GM19395 (cell line): ENCODE results near the gene HYAL1.

Experiments used
- ATAC-seq: cut with Tn5 transposase; IDR thresholded peaks from one replicate; pipeline ENCODE4 v1.9.1; 2021; ENCODE audit warnings: mild to moderate bottlenecking, moderate library complexity; ENCODE audit not compliant: unreplicated experiment

Gene HYAL1, protein sequence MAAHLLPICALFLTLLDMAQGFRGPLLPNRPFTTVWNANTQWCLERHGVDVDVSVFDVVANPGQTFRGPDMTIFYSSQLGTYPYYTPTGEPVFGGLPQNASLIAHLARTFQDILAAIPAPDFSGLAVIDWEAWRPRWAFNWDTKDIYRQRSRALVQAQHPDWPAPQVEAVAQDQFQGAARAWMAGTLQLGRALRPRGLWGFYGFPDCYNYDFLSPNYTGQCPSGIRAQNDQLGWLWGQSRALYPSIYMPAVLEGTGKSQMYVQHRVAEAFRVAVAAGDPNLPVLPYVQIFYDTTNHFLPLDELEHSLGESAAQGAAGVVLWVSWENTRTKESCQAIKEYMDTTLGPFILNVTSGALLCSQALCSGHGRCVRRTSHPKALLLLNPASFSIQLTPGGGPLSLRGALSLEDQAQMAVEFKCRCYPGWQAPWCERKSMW

DNA sequence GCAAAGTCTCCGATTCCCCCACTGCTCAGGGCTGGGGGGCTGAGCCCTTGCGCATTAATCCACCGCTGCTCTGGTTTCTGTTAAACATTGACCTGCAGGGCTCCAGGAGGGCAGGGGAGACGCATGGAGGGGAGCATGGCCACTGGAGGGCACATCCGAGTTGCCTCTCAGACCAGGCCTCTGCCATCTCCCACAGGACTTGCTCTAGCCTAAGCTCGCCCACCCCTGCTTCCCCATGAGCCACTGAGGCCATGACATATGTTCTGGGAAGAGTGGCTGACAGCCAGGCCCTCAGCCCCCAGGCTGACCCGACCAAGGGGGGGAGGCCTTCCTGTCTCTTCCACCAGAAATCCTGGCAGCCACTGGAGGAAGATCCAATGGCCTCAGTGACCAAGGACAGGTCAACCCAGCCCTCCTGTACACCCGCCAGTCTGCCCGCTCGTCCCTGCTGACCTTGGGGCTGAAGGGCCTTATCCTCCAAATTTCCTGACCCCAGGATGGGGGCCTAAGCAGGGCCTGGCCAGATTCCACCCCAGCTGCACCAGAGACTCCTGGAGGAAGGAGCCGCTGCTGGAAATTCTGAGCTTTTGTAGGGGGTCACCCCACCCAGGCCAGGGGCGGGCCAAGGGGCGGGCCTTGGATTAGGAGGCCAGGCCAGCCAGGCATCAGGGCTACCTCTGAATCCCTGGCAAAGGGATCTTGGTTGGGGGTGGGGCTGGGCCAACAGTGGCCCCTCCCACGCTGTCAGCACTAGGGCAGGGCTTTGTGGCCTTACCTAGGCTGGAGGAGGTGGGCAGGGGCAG lies at the start of gene HYAL1:
Gene HYAL1 (minus strand): TSS at position 562 of the 803 bp plus-strand sequence. CDS start 618 bp downstream, outside the sequence.
- ATAC-seq, result no peak

DNA sequence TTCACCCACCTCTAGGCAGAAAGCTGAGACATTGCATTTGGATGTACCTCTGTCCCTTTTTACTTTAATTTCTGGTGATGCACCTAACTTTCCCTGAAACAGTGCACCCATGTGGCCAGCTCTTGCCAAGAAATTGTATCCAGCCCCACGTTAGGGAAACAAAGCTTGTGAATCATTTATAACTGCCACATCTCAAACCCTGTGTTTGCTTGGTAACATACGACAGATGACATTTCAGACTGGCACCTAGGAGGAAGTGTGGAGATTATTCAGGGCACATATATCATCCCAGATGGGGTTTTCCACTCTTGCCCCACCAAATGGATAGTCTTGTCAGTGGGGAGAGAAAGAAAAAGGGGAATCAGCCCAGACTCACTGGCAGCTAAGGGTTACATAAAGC lies 49.4 kb upstream of the HYAL1 start:
- no peak for ATAC-seq

DNA sequence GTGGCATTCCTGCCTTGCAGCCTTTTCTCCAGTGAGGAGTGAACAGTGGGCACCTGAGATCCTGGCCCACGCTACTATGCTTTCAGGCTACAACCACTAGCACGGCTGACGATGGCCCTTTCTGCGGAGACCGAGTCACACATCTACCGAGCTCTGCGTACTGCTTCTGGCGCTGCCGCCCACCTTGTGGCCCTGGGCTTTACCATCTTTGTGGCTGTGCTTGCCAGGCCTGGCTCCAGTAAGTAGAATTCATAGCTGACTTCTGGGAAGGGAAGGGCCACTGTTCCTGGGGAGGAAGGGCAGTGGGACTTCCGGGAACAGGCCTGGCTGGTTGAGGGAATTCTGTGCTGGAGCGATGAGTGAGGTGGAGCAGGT lies 47.9 kb upstream of the HYAL1 start:
- ATAC-seq, result no peak

DNA sequence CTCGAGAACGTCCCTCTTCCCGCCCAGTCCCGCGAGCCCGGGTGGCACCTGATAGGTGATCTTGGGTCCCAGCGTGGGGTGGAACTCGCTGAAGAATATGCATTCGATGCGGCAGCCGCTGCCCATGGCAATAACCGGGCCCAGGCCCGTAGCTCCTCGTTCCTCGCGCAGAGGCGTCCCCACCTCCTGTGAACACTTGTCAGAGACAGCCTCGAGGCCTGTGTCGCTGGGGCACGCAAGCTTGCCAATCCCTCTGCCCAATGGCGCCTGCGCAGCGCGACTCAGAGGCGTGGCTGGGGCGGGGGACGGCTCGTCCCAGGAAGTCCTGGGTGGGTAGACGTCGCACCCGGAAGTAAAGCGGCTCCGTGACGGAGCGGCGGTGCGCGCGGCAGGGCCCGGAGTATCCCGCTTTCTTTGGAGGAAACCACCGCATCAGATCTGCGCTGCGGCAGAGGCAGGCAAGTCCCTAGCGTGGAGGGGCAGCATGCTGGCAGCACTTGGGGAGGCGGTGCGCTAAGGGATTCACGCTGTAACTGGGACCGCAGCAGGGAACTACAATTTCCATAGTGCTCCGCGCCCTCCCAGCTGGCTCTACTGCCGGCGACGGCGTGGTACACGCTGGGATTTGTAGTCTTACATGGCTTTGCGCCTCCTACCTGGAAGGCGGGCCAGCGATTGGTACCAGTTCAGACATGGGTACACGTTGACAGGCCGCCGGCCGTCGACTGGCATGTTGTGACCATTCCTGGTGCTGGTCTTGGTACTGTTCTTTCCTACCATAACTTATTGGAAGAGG lies 47.4 kb upstream of the HYAL1 start, which contains the start of the genes CYB561D2 and NPRL2:
Gene CYB561D2 (plus strand): TSS at position 336 of the 796 bp plus-strand sequence. CDS start 572 bp downstream, outside the sequence.
Gene NPRL2 (minus strand): TSS at position 249 of the 796 bp plus-strand sequence. CDS start 123 bp downstream, at position 126.
- peak; percentile 86 for ATAC-seq

DNA sequence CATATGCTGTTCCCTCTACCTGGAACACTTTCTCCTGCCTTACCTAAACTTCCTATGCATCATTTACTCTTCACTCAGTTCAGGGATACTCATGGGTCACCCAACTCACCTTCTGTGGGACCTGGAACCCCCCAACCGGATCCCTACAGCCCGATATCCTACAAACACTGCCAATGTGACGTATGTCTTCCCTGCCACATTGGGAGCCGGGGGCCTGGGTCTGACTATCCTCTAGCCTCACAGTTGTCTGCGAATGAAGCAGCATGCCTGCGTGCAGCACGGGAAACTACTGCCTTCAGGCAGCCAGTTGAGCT lies 46.8 kb upstream of the HYAL1 start:
- no peak for ATAC-seq

DNA sequence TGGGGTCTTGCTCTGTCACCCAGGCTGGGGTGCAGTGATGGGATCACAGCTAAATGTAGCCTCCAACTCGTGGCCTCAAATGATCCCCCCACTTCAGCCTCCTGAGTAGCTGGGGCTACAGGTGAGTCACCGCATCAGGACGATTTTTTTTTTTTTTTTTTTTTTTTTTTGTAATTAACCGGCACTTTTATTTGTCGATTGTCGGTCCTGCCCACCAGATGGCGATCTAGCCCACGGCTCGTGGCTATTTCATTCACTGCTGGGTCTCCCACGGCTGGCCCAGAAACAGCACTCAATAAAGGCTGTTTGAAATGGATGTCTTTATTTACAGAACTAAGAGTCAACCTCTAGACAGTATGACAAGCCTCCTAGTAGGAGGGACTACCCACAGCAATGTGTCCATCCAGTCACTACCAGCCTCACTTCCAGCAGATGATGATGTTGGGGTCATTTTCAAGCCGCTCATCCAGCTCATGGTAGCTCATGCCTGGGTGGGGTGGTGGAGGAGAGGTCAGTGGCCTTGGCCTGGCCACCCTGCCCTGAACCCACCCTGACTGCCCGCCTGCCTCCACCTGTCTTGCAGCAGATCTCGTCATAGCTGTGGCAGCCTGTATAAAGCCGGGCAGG lies 43.9 kb upstream of the HYAL1 start:
- no peak for ATAC-seq

DNA sequence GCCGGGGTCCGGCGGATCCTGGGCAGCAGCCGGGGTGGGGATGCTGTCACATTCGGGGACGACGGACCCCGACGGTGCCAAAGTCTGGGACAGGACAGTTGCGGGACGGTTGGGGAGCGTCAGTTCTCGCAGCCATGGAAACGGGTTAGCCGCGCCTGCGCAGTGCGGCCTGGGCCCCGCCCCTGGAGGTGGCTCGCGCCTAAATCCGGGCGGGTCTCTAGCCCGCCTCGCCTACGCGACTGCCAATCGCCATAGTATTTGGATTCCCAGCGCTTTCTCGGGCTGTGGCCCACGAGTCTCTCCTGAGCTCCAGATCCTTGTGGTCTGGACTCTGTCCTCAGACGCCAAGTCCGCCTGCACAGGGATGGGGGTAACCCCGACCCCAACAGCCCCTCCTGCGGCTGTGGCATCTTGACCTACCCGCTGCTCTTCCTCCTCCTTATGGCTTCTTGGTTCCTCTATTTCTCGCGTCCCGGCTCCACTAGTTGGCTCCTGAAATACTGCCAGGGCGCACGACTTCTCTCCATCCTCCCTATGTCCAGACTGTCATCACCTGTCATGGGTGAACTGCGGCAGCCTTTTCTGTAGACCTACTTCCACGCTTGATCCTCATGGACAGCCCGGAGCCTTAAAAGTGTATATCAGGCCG lies 42.3 kb upstream of the HYAL1 start, which contains the start of gene ZMYND10:
Gene ZMYND10 (minus strand): TSS at position 147 of the 649 bp plus-strand sequence. CDS start 153 bp downstream, outside the sequence.
- no peak for ATAC-seq

DNA sequence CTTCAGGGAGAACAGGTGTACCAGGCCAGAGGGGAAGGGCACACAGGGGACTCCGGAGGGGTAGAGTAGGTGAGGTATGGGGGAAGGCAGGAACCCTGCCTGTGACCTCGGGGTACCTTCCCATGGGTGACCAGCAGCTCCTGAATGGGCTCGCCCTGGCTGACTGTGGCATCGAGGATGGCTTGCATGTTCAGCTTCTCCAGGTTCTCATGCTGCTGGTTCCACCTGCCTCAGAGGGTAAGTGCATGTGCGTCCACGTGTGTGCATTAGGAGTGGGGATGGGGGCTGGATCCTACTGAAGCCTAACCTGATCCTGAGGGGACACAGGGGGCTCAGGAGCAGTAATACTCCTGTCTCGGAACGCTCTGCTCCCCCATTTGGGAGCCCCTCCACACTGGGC lies 41.6 kb upstream of the HYAL1 start:
- no peak for ATAC-seq

DNA sequence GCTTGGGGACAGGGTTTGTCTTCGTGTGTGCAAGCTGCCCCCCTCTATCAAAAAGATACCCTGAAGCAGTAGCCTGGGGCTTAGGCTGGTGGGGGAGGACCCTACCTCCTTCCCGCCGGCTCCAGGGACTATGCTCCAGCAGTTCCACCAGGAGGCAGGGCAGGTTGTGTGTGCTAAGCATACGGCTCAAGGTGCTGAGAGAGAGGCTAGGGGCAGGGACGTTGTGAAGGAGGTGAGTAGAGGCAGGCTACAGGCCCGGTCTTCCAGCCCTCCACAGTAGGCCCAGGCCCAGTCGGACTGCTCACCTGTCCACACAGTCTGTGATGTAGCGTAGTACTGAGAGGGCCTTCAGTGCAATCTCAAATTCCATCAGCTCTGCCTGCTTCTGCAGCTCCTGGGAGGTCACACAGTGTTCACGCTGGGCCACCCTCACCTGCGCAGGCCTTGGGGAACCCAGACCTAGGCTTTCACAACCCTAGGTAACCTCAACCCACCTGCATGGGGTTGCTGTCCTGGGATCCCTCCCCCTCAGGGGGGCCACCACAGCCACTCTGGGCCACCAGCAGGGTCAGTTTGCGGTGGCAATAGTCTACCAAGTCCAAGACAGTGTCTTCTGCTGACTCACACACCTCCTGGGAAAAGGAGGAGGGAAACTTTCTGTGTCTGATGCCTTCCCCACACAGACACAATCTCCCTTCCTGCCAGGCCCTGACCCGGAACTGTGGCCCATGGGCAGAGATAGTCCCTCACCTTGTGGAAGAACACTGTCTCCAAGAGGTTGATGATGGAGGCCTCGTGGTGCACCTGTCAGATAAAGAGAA lies 39.6 kb upstream of the HYAL1 start:
- ATAC-seq, result no peak

DNA sequence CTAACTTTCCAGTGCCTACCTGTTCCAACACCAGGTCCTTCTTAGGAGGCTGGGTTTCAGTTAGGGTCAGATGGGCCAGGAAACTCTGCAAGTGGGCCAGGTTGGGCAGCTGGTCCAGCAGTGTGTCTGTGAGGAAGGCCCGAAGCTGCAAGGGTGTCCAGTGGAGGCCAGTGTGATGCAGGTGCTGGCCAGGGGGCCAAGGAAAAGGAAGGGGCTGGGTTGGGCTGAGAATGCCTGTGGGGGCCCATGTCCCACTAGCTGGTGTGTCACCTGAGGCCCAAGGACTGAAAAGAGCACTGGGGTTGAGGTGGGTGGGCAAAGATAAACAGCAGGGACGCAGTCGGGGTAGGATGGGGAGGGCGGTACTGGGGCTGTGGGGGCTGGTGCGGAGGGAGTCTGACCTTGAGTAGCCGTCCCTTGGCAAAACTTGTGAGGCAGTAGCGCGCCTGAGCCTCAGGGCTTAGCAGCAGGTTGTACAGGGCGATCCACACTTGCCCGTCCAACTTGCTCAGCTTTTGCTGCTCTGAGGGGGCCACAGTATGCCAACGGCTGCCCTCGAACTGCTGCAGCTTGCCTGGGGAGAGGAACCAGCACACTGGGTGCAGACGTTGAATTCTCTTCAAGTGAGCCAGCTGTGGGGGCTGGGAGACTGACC lies 38.7 kb upstream of the HYAL1 start:
- ATAC-seq, result no peak

DNA sequence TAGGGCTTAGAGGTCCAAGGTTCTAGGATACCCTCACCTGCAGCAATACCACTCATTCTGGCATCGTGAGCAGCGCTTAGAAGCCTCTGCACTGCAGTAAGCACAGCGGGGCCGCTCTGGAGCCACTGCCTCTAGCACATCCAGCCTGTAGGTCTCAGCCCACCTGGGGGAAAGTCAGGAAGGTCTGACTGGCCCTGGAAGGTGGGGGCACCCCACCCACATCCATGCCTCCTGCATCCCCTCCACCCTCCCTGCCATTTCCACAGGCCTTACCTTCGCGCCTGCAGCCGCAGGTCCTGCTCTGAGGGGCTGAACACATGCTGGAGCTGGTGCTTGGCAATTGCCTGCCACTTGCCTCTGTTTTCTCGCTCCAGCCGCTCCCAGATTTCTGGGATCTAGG lies 38.2 kb upstream of the HYAL1 start:
- ATAC-seq, result no peak

DNA sequence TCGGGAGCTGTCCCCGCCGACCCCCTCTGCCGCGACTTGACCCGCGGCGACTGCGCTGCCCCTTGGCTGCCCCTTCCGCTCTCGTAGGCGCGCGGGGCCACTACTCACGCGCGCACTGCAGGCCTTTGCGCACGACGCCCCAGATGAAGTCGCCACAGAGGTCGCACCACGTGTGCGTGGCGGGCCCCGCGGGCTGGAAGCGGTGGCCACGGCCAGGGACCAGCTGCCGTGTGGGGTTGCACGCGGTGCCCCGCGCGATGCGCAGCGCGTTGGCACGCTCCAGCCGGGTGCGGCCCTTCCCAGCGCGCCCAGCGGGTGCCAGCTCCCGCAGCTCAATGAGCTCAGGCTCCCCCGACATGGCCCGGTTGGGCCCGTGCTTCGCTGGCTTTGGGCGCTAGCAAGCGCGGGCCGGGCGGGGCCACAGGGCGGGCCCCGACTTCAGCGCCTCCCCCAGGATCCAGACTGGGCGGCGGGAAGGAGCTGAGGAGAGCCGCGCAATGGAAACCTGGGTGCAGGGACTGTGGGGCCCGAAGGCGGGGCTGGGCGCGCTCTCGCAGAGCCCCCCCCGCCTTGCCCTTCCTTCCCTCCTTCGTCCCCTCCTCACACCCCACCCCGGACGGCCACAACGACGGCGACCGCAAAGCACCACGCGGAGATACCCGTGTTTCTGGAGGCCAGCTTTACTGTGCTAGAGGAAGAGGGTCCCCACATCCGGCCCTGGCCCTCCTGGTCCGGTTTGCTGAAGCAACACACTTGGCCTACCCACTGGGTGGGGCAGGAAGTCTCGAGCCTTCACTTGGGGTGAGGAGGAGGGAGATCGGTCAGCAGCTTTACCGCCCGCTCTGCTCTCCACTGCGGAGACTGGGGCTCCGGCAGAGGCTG lies 37.3 kb upstream of the HYAL1 start, which contains the start of gene RASSF1:
Gene RASSF1 (minus strand): TSS at position 389 of the 882 bp plus-strand sequence. CDS start 31 bp downstream, at position 358.
- ATAC-seq, result no peak

DNA sequence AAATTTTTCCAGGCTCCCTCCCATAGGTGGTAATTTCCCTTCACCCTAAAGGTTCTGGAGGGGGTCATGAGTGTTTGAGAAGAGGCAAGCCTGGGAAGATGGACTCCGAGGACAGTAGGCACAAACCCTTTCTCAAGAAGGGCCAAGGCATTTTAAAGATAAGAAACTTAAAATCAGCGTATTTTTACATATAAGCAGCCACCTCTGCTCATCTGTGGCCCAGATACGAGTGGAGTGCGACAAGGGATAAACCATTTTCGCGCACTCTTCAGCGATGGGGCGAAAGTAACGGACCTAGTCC lies 36.7 kb upstream of the HYAL1 start:
- no peak for ATAC-seq

DNA sequence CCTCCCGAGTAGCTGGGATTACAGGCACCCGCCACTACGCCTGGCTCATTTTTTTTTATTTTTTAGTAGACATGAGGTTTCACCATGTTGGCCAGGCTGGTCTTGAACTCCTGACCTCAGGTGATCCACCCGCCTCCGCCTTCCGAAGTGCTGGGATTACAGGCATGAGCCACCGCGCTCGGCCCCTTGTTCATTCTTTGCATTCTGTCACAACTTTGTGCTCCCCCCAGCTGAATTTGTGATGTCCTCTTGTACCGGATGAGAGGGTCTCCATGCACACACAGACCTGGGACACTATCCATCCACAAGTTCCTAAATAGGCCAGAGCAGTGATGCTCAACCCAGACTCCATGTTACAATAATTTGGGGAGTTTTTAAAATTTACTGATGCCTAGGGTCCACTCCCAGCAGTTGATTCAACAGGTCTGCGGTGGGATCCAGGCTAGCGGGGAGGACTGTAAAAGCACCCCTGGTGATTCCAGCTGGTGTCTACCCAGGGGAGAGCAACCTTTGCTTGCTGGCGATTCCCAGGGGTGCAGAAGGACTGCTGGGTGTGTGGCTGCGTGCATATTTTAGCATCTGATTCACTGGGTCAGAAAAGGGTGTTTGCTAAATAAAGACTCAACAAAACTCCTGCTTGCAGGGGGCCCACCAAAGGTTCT lies 36.2 kb upstream of the HYAL1 start:
- ATAC-seq, result no peak

DNA sequence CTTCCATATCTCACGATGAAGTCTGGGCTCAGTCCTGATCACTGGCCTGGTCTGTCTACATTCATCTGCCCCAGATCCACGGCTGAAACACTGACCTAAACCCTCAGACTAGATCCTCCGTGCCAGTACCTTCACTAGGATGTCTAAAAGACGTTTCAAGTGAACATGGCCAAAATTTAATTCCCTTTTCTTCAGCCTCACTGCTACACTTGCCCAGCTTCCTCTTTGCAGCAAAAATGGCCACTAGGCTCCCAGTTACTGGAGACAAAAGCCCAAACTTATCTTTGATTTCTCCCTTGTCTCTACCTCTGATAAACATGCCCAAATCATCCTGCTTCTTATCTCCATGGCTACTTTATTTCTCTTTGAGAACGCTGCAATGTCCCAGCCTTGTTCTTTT lies 35.6 kb upstream of the HYAL1 start:
- ATAC-seq, result no peak

DNA sequence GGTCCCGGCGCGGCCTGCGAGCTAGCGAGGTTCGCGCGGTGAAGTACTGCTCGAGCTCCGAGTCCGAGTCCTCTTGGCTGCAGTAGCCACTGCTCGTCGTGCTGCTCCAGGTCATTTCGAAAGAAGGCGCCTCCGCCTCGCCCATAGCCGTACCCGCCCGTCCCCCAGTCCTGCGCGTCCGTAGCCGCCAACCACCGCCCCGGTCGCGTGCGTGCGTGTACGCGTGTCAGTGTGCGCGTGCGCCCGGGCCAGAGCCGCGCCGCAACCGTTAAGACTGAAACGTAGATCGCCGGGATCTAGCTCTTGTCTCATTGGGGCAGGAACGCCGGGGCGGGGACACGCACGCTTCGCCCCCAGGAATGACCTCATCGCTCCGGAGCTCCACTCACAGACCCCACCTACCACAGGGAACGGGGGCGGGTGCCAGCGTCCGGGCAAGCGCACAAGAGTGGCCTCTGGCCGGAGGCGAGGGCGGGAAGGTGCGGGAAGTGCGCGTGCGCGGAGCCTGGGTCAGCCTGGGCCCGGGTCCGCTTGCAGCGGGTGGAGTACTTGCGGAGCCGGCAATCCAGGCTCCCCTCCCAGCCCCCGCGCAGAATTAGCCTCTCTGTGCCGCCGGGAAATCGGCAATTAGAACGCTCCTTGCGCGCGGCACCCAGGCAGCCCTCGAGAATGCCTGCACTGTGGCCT lies 33.9 kb upstream of the HYAL1 start:
- ATAC-seq, result peak; percentile 76
